GM18867 (cell line): ENCODE data around the gene GSG1L.

Source experiments
- ATAC-seq: cut with Tn5 transposase; IDR thresholded peaks from one replicate; pipeline ENCODE4 v1.9.1; 2021; ENCODE audit warnings: mild to moderate bottlenecking, moderate library complexity; ENCODE audit not compliant: unreplicated experiment

GSG1L gene

GRCh38 chr16:28063591-28064061, at the start of gene GSG1L:
TSS of gene GSG1L (minus strand) at chr16:28063714. CDS start at chr16:28063424, 290 bp downstream.
- no peak for ATAC-seq

GRCh38 chr16:28112908-28113307, 49.4 kb upstream of the GSG1L start:
- ATAC-seq = no peak

- ATAC-seq = no peak
Observed at GRCh38 chr16:28110977-28111376, 47.5 kb upstream of the GSG1L start.

- ATAC-seq = no peak
Observed at GRCh38 chr16:28110479-28110878, 47.0 kb upstream of the GSG1L start.

- ATAC-seq = no peak
Observed at GRCh38 chr16:28110074-28110473, 46.6 kb upstream of the GSG1L start.

GRCh38 chr16:28108590-28109247, 45.2 kb upstream of the GSG1L start:
- no peak for ATAC-seq

GRCh38 chr16:28107232-28107631, 43.7 kb upstream of the GSG1L start:
- ATAC-seq = no peak

- ATAC-seq = no peak
Observed at GRCh38 chr16:28106467-28107215, 43.1 kb upstream of the GSG1L start.

- ATAC-seq = no peak
Observed at GRCh38 chr16:28105954-28106353, 42.4 kb upstream of the GSG1L start.

- ATAC-seq = no peak
Observed at GRCh38 chr16:28105297-28105696, 41.8 kb upstream of the GSG1L start.

- no peak for ATAC-seq
Observed at GRCh38 chr16:28104404-28104803, 40.9 kb upstream of the GSG1L start.

GRCh38 chr16:28103516-28104170, 40.1 kb upstream of the GSG1L start:
- no peak for ATAC-seq

GRCh38 chr16:28101533-28101890, 38.0 kb upstream of the GSG1L start:
- ATAC-seq = no peak

- ATAC-seq = no peak
Observed at GRCh38 chr16:28100810-28101532, 37.5 kb upstream of the GSG1L start.

GRCh38 chr16:28098959-28099945, 35.7 kb upstream of the GSG1L start:
- no peak for ATAC-seq

GRCh38 chr16:28098171-28098958, 34.9 kb upstream of the GSG1L start:
- ATAC-seq = no peak

- no peak for ATAC-seq
Observed at GRCh38 chr16:28096983-28097899, 33.7 kb upstream of the GSG1L start.

- no peak for ATAC-seq
Observed at GRCh38 chr16:28093385-28093725, 29.8 kb upstream of the GSG1L start.
